GM12874 (cell line): ENCODE measurements around the gene UBE2M.

ENCODE experiments used
- TF ChIP-seq, protein P1 (sequence below): IDR thresholded peaks from 2 replicates; pipeline ENCODE4 v1.5.1; 2011; ENCODE audit warnings: low read depth, mild to moderate bottlenecking, control low read depth, low read length, moderate library complexity; ENCODE audit not compliant: insufficient read depth

UBE2M gene

DNA sequence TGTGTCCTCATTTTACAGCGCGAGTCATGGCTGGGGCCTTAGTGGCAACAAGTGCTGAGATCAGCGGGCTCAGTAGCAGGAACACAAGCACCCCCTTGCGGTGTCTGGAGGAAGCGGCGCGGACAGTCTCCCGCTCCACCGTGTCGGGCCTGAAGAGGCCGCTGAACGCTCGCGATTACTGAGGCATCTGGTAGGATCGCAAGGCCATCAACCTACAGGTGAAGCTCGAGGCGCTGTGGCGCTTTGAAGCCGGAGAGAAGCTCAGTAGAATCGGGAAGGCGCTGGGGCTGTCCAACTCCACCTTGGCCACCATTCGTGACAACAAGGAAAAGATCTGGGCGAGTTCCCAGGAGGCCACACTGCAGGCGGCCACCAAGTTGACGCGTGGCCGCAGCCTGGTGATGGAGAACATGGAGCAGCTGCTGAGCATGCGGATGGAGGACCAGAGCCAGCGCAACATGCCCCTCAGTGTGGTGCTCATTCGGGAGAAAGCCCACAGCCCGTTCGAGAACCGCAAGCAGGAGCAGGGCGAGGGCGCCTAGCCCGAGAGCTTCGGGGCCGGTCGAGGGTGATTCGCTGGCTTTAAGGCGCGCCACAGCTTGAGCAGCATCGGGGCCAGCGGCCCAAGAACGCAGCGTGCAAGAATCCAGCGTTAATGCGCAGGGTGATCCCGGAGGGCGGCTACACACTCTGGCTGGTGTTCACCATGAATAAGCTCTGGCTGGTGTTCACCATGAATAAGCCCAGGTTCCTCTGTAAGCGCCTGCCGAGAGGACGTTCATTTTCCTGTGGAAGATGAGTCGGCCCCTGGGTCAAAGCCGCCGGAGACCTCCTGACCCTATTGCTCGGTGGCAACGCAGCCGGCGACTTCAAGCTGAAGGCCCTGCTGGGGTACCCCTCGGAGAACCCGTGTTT lies 23.1 kb upstream of the UBE2M start:
- TF ChIP-seq, protein P1, sequence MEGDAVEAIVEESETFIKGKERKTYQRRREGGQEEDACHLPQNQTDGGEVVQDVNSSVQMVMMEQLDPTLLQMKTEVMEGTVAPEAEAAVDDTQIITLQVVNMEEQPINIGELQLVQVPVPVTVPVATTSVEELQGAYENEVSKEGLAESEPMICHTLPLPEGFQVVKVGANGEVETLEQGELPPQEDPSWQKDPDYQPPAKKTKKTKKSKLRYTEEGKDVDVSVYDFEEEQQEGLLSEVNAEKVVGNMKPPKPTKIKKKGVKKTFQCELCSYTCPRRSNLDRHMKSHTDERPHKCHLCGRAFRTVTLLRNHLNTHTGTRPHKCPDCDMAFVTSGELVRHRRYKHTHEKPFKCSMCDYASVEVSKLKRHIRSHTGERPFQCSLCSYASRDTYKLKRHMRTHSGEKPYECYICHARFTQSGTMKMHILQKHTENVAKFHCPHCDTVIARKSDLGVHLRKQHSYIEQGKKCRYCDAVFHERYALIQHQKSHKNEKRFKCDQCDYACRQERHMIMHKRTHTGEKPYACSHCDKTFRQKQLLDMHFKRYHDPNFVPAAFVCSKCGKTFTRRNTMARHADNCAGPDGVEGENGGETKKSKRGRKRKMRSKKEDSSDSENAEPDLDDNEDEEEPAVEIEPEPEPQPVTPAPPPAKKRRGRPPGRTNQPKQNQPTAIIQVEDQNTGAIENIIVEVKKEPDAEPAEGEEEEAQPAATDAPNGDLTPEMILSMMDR = peak; percentile 100

DNA sequence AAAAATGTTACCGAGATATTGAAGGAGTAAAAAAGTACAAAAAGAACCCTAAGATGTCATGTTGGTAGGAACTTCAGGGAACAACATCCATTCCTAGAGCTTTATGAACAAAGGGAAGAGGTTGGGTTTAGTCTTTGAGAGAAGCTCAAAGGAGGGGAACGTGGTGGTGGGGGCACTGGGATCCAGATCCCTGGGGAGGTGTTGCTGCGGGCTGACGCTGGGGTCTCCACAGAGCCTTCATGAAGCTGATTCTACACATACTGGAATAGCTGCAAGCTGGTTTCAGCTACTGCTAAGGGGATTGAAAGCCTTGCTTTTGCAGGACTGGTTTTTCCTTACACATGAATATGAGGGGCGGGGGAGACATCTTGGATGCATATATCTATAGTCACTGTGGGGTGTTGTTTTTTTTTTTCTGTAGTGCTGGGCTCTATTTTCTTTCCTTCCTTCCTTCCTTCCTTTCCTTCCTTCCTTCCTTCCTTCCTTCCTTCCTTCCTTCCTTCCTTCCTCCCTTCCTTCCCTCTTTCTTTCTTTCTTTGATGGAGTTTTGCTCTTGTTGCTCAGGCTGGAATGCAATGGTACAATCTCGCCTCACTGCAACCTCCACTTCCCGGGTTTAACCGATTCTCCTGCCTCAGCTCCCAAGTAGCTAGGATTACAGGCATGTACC lies 21.2 kb upstream of the UBE2M start:
- TF ChIP-seq, protein P1 = no peak

DNA sequence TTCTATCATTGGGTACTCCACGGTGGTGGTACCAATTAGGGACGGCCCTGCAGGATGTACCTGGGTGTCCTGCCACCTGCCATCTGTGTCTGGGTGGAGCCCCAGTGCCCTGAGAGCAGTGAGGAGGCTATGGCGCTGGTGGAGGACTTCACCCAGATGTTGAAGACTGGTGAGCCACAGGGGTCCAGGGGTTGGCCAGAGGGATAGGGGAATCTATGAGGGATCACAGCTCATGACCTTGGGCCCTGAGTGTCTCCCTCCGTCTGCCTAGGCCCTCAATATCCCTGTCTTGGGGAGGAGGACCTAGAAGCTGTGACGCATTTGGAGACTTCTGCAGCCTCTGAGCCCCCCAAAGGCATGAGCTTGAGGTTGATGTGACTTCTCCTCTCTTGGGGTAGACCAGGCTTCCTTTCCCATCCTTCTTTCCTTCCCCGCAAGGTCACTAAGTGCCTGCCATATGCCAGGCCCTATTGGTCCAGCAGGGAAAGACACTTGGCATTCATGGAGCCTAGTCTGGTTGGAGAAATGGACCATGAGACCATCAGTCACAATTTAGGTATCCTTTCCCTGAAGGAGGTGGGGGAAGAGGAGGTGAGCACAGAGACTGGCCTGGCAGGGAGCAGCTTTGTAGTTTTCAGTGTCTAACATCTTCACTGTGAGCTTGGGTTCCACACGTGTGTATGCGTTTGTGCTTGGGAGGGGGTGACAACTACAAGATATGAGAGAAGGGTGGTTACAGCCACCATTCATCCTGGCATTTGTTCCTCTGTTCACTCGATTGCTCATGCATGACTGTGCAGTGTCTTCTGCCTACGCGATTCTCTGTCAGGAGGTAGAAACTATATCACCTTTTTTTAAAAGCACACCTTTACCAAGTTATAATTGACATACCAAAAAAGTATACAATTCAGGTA lies 19.9 kb upstream of the UBE2M start:
- TF ChIP-seq, protein P1 = no peak

DNA sequence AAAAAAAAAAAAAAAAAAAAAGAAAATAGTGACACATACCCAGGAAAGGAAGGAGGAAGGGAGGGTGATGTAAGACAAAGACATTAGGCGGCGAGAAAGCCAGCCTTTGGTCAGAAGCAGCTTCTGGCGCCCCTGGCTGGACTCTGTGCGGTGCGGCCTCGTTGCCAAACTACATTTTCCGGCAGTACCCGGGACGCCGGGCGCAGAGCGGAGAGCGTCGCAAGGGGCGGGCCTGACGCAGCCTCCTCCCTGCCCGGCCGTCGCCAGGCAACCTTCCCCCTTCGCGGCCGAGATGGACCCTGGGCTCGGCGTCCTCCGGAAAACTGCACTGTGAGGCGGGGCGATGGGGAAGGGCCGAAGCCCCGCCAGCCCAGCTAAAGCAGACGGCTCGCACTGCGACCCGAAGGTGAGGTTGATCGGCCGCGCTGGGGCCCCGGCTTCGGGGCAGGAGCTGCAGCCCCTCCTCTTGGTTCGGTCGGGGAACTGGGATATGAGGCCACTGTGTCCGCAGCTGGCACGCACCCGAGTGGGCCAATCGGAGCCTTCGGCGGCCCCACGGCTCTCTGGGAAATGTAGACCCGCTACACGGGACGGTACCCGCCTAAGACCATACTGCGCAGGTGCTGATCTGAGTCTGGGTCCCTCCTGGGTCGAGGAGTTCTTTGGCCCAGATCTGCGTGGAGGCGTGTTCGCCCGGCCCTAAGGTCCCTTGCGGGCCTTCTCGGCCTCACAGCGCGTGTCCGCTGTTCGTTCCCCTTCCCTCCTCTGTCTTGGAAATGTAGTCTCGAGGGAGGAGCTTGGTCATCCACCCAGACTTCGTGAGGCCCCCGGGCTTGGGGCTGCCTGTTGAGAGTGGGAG lies 17.0 kb upstream of the UBE2M start:
- TF ChIP-seq, protein P1 = no peak

DNA sequence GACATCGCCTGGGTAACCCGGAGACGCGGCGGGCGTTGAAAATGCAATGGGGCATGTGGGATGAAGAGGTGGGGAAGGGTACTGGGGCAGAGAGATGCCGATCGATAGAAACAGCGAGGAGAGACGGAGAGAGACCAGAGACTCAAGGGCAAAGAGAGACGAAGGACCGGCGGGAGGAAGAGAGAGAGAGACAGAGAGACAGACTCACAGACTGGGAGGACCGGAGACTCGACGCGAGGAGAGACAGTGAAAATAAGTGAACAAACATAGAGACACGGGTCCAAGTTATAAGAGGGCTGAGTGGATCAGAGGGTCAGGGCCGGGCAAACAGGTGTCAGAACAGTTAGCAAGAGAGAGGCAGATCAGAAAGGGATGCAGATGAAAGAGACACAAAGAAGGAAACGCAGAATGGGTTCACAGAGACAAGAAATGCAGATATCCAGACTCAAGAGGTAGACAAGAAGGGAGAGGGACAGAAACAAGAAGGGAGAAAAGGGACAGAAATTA lies 15.3 kb upstream of the UBE2M start:
- TF ChIP-seq, protein P1 = no peak

DNA sequence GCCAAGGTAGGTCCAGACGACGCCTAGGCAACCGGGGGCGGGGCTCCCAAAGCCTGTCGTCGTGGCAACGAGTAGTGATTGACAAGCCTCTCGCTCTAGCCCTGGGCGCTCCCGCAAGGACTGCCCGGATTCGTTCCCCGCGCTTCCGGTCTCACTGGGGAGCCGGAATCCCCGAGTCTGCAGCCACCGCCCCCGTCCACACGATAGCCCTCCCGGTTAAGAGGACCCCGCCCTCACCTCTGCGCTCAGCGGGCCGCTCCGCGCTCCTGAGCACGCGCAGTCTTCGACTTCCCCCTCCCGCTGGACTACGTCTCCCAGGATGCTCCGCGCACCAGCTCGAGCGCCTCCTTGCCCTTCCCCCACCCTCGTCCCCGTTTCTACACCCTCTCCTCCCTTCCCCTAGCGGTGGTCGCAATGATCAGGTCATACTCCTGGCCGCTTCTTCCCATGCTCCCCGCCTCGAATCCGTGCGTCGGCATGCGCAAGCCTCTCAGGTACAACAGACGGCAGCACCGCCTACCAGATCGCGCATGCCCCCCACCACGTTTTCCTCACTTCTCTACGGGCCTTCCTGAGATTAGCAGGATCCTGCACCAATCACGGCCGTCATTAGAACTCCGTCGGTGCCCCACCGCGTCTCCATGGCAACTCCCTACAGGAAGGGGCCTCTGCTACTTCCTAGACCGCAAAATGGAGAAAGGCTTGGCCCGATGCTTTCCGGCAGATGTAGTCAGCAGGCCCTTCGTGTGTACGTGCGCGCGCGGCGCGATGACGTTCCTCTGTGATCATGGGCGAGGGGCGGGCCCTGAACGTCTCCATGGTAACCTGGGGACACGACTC lies 14.6 kb upstream of the UBE2M start, which contains the start of gene MZF1:
TSS of gene MZF1 (minus strand) at position 518 of the 840 bp plus-strand sequence. CDS start 1,946 bp downstream, outside the sequence.
- TF ChIP-seq, protein P1 = no peak
